ENCODE results near the gene ZZZ3. TPM values are rescaled to one million over a fixed set of nuclear protein-coding genes. Genes with fewer than 3 reads are reported as not detected.
"Not testable (repeated sequence)": the region's sequence is repeated elsewhere in the genome, so short reads cannot be mapped to it uniquely, and the experiment has no call there.

The ZZZ3 gene
- total RNA-seq, 2 donors from 2014 or later = 26.0 to 100 TPM

GRCh38 chr1:77652970-77653516, 29.4 kb downstream of the ZZZ3 start:
- Histone ChIP-seq H3K27me3 (no peaks in the 10 kb centered on the region), H3K27ac (no peak overlapping the region), H3K4me1 (peaks cover 16% of the 10 kb centered on the region), H3K36me3 (replicated peaks in 1 of 2; ENCODE audit: insufficient read depth in 1 of 2, low read depth in 2 of 2) (no peaks in the 10 kb centered on the region), H3K9me3 (peaks cover 0 to 5% (median 0%) of the 10 kb centered on the region in 3 donors), H3K4me3 (no peak overlapping the region)
- WGBS, 2 donors = 69 to 78% methylated on average over 6 of the region's 6 CpGs
- TF ChIP-seq POLR2A (IDR thresholded peaks at IDR 0.05) = no peak
- TF ChIP-seq CTCF (IDR thresholded peaks at IDR 0.05) = no peak
- DNase-seq (no peak), ATAC-seq (no peak)
- intact Hi-C loops (cut with DNase I) = no loop called here

- Histone ChIP-seq H3K27ac (no peak overlapping the region), H3K4me1 (peaks cover 16% of the 10 kb centered on the region), H3K9me3 (peaks cover 0 to 5% (median 0%) of the 10 kb centered on the region in 3 donors), H3K4me3 (no peak overlapping the region), H3K27me3 (no peaks in the 10 kb centered on the region), H3K36me3 (replicated peaks in 1 of 2; ENCODE audit: insufficient read depth in 1 of 2, low read depth in 2 of 2) (no peaks in the 10 kb centered on the region)
- TF ChIP-seq CTCF (IDR thresholded peaks at IDR 0.05) (no peak), POLR2A (IDR thresholded peaks at IDR 0.05) (no peak)
- ATAC-seq (no peak), DNase-seq (no peak)
- intact Hi-C loops (cut with DNase I) = no loop called here
Observed at GRCh38 chr1:77652268-77652667, 30.2 kb downstream of the ZZZ3 start.

GRCh38 chr1:77649127-77649526, 33.3 kb downstream of the ZZZ3 start:
- TF ChIP-seq POLR2A (IDR thresholded peaks at IDR 0.05) = no peak
- TF ChIP-seq CTCF (IDR thresholded peaks at IDR 0.05) = no peak
- peaks cover 0 to 3% of the 10 kb centered on the region in 2 donors for H3K36me3 ChIP-seq (replicated peaks in 1 of 2; ENCODE audit: insufficient read depth in 1 of 2, low read depth in 2 of 2)
- DNase-seq (no peak), ATAC-seq (no peak)
- H3K27me3 ChIP-seq = no peaks in the 10 kb centered on the region
- H3K4me3 ChIP-seq = no peak overlapping the region
- H3K9me3 ChIP-seq = peaks cover 0 to 5% (median 0%) of the 10 kb centered on the region in 3 donors
- no peaks in the 10 kb centered on the region for H3K4me1 ChIP-seq
- no peak overlapping the region for H3K27ac ChIP-seq
- intact Hi-C loops (cut with DNase I) = no loop called here
- WGBS, 2 donors = 95 to 98% methylated on average over 2 of the region's 2 CpGs

- H3K27ac ChIP-seq; intact Hi-C loops (cut with DNase I); DNase-seq; H3K4me3 ChIP-seq; H3K36me3 ChIP-seq (replicated peaks in 1 of 2; ENCODE audit: insufficient read depth in 1 of 2, low read depth in 2 of 2); H3K4me1 ChIP-seq; H3K27me3 ChIP-seq; H3K9me3 ChIP-seq; ATAC-seq: not testable (repeated sequence)
- WGBS, 2 donors = 97 to 99% methylated on average over 6 of the region's 6 CpGs
Observed at GRCh38 chr1:77646224-77646623, 36.2 kb downstream of the ZZZ3 start.

GRCh38 chr1:77643456-77643855, 39.0 kb downstream of the ZZZ3 start:
- no peaks in the 10 kb centered on the region for H3K27me3 ChIP-seq
- intact Hi-C loops (cut with DNase I) = no loop called here
- TF ChIP-seq CTCF (IDR thresholded peaks at IDR 0.05) (no peak), POLR2A (IDR thresholded peaks at IDR 0.05) (no peak)
- no peaks in the 10 kb centered on the region for H3K4me1 ChIP-seq
- 97 to 98% methylated on average over 2 of the region's 2 CpGs for WGBS, 2 donors
- no peak overlapping the region for H3K27ac ChIP-seq
- no peak for ATAC-seq
- no peak overlapping the region for H3K4me3 ChIP-seq
- no peak for DNase-seq
- peaks cover 0 to 3% of the 10 kb centered on the region in 2 donors for H3K36me3 ChIP-seq (replicated peaks in 1 of 2; ENCODE audit: insufficient read depth in 1 of 2, low read depth in 2 of 2)
- no peaks in the 10 kb centered on the region for H3K9me3 ChIP-seq
